Placental epithelial cell (primary cell): Measurements from ENCODE around the gene TCERG1. TPM values are rescaled to one million over a fixed set of nuclear protein-coding genes. Genes with fewer than 3 reads are reported as not detected.

Experiments used
- small RNA-seq: library from RNA; depleted of rRNA; stranded (forward); fragments of <200 nt; gene quantifications from one replicate; pipeline ENCODE3, GENCODE V24; 2012
- total RNA-seq: library from RNA; depleted of rRNA; stranded (reverse); fragments of >200 nt; gene quantifications from 2 replicates; pipeline ENCODE4 v1.2.3, GENCODE V29; 2012

The TCERG1 gene
- total RNA-seq, result 36.9 and 50.8 TPM in 2 replicates

DNA sequence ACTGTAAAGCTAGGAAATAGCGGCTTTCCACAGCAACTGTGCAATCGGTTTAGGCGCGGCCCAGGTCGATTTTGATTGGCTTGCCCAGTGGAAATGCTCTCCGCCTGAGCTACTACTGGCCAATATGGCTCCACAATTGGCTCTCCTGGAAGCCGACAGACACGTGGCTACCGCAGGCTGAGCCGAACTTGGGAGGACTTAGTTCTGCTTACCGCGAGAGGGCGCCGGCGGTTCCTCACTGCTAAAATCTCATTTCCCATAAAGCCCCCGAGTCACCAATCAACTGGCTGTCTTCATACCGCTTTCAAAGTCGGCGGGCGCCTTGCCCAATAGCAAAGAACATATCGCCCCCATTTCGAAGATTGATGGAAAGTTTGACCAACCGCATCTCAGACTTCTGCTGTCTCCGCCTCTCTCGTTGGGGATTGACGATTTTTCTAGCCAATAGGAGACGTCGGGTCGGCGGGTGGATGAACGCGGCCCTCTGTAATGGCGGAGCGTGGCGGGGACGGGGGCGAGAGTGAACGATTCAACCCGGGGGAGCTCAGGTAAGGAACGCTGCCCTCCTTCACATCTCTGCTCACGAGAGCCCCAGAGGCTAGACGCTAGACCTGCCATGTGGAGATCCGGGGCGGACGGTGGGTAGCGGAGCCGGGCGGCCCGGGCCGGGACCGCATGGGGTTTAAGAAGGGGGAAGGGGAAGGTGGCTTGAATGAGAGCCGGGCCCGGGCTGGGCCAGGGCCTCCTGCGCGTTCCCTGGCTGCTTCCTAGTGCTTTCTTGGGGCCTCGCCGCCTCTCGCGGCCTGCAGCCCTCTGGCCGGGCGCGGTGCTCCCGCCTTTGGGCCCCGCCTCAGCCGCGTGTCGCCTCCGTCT lies at the start of gene TCERG1:
TCERG1 (plus strand) TSS at position 473 of the 873 bp plus-strand sequence; CDS start at position 490, 17 bp downstream.

DNA sequence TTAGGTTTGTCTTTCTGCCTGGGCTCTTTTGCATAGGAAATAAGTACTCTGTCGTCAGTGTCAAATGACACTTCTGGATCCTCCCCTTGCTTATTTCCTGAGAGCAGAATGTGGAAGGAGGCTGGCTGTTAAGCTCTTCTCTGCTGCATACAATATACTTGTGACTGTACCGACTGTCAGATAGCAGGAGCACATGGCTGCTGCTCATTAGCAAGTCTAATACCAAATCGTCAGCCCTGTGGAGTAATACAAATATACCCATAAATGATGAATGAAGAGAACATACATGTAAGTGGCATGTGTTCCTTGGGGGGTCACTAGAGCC lies 69.0 kb downstream of the TCERG1 start, which contains the start of gene GPR151:
GPR151 (minus strand) TSS at position 40 of the 325 bp plus-strand sequence. CDS start 77 bp downstream, outside the sequence.

Small RNA genes within 50 kb of the gene (small RNA-seq; reads per million reads assigned to genes)
- not detected for gene RF02271

Other genes starting within 250 kb of the TCERG1 start
- 18.1 and 21.1 TPM in 2 replicates for gene RBM27, start 243.7 kb upstream of the TCERG1 start, total RNA-seq
- 0.22 TPM in 1 of 2 replicates, not detected in the other for gene POU4F3, start 108.5 kb upstream of the TCERG1 start, total RNA-seq
- not detected in 2 replicates for gene GPR151, start 68.9 kb downstream of the TCERG1 start, total RNA-seq